A549 (cell line): Measurements from ENCODE around the gene CEP89. TPM values are rescaled to one million over a fixed set of nuclear protein-coding genes. Genes with fewer than 3 reads are reported as not detected.

Source experiments
- ATAC-seq, 2 experiments: fragments of 200-7000 bp in 1 of 2; fragments of >200 bp in 1 of 2; cut with Nextera tagmentation in 1 of 2; cut with Tn5 transposase in 1 of 2; 3 replicates each; pipeline versions ENCODE4 v1.8.0 to v1.9.1; 2018 to 2020; ENCODE audit warnings: mild to moderate bottlenecking in 1 of 2, moderate library complexity in 1 of 2
- CTCF ChIA-PET: fragments of 300-600 bp; sonication (Branson Sonifier 250); formaldehyde crosslinking; extraction: SDS; loops from one replicate; lab custom pipeline; 2021; ENCODE audit warnings: antibody characterized with exemption, inconsistent platforms; lab: Yijun Ruan, JAX
- POLR2A ChIA-PET: fragments of 350-600 bp; formaldehyde crosslinking; extraction: SDS; loops from one replicate; lab custom pipeline; 2021; ENCODE audit warnings: antibody characterized with exemption, inconsistent platforms; lab: Yijun Ruan, JAX
- DNase-seq, 2 experiments: peaks; one replicate each; pipeline versions ENCODE4 v3.0.0 to v3.0.0-alpha.2; 2011 to 2016; ENCODE audit warnings: low read depth in 1 of 2, low spot score in 1 of 2
- FAIRE-seq: peaks from 2 replicates; lab custom pipeline; 2011; peaks lifted over from hg19 to GRCh38; lab: Jason Lieb, UNC
- H3K27ac ChIP-seq, 2 experiments: fragments of >200 bp; sonication (Bioruptor Twin); formaldehyde crosslinking; 3 replicates each; pipeline ENCODE4 v1.5.1; 2016 to 2017
- H3K4me1 ChIP-seq: fragments of >200 bp; sonication (Bioruptor Twin); formaldehyde crosslinking; 3 replicates; pipeline ENCODE4 v1.6.1; 2016
- H3K4me2 ChIP-seq: fragments of >200 bp; sonication (Bioruptor Twin); formaldehyde crosslinking; 3 replicates; pipeline ENCODE4 v1.6.1; 2016
- H3K4me3 ChIP-seq: fragments of >200 bp; sonication (Bioruptor Twin); formaldehyde crosslinking; 3 replicates; pipeline ENCODE4 v1.5.1; 2016
- H3K9me3 ChIP-seq: fragments of >200 bp; sonication (Bioruptor Twin); formaldehyde crosslinking; 3 replicates; pipeline ENCODE4 v1.6.1; 2016
- CBX2 ChIP-seq: fragments of 200-600 bp; sonication (generic); IDR thresholded peaks from 2 replicates; pipeline ENCODE4 v1.6.1; 2016; ENCODE audit warnings: low read depth, mild to moderate bottlenecking, borderline replicate concordance
- ELK1 ChIP-seq: fragments of 150-350 bp; IDR thresholded peaks from 2 replicates; pipeline ENCODE4 v1.6.1; 2014; ENCODE audit warnings: low read depth, mild to moderate bottlenecking, low read length
- GATA3 ChIP-seq: IDR thresholded peaks from 2 replicates; pipeline ENCODE4 v1.6.1; 2012; ENCODE audit warnings: borderline replicate concordance
- WGBS: methylation state at CpG from one replicate; pipeline ENCODE4 v1.1.6; 2017; ENCODE audit errors: missing lambda C conversion rate; 5-methylcytosine and 5-hydroxymethylcytosine counted together
- polyA plus RNA-seq, 4 experiments: library from polyadenylated mRNA; depleted of rRNA in 3 of 4; stranded (reverse); fragments of >200 nt; fragmentation: RNase III in 1 of 4; extraction: RNeasy Plus Mini Kit Qiagen cat#74134 plus additional on column Dnase treatment in 1 of 4; gene quantifications; 2 replicates in 3 of 4; 3 replicates in 1 of 4; pipeline ENCODE4 v1.2.3, GENCODE V29; 2011 to 2017
- small RNA-seq, 6 experiments: library from RNA; depleted of rRNA; stranded (forward); fragments of <200 nt; gene quantifications; one replicate each; pipeline ENCODE3, GENCODE V24; 2012

Gene CEP89
- polyA plus RNA-seq, 2 of the 4 experiments (the other 2 are of a cell fraction), result 31.5 to 41.3 TPM

GRCh38 chr19:32828643-32829344 is 143.0 kb downstream of the CEP89 start:
- no peak for FAIRE-seq
- WGBS, result 87% methylated on average over 15 of the region's 15 CpGs
- TF ChIP-seq ELK1, result no peak
- H3K9me3 ChIP-seq, result no peaks in the 10 kb centered on the region
- no peak for DNase-seq
- no peaks in the 10 kb centered on the region for H3K4me1 ChIP-seq
- ChIA-PET POLR2A (no interaction called here), CTCF (interaction anchor here (0.6 to 1.5 kb wide), 3 partner anchors 10 to 147 kb away, joined by 3 to 4 read pairs (median 4); no protein-coding TSS in a partner anchor)
- H3K4me2 ChIP-seq, result no peak overlapping the region
- no peak overlapping the region for H3K27ac ChIP-seq
- no peak overlapping the region for H3K4me3 ChIP-seq
- ATAC-seq, result no peak

- Histone ChIP-seq H3K27ac (no peak overlapping the region), H3K4me2 (no peak overlapping the region), H3K4me3 (no peak overlapping the region), H3K9me3 (no peaks in the 10 kb centered on the region), H3K4me1 (no peaks in the 10 kb centered on the region)
- no peak for FAIRE-seq
- WGBS, result 75% methylated on average over 4 of the region's 4 CpGs
- no peak for DNase-seq
- no peak for TF ChIP-seq CBX2
- TF ChIP-seq GATA3, result no peak
- no peak for ATAC-seq
- ChIA-PET POLR2A (no interaction called here), CTCF (interaction anchor here (0.8 to 1.5 kb wide), 2 partner anchors 11 to 148 kb away, joined by 3 to 4 read pairs; no protein-coding TSS in a partner anchor)
Measured at GRCh38 chr19:32828139-32828538, 143.6 kb downstream of the CEP89 start.

Small RNA genes lying within 50 kb of the gene (small RNA-seq; reads per million reads assigned to genes)
- 0 to 0.43 (median 0) reads per million in 6 experiments for gene RN7SKP22

Other genes starting within 250 kb of the CEP89 start
- 0.50 and 1.3 TPM in 2 replicates for gene SLC7A9, start 102.2 kb downstream of the CEP89 start, polyA plus RNA-seq (2011; rRNA removed)
- 0.54 to 0.62 TPM (median 0.62 TPM) in 3 replicates for gene SLC7A9, start 102.2 kb downstream of the CEP89 start, polyA plus RNA-seq (2017; fragmentation: RNase III; extraction: RNeasy Plus Mini Kit Qiagen cat#74134 plus additional on column Dnase treatment)
- 14.4 and 15.9 TPM in 2 replicates for gene FAAP24, start 284 bp upstream of the CEP89 start, polyA plus RNA-seq (2011; rRNA removed)
- 14.2 to 15.1 TPM (median 15.0 TPM) in 3 replicates for gene FAAP24, start 284 bp upstream of the CEP89 start, polyA plus RNA-seq (2017; fragmentation: RNase III; extraction: RNeasy Plus Mini Kit Qiagen cat#74134 plus additional on column Dnase treatment)
- gene RHPN2, start 92.9 kb upstream of the CEP89 start, polyA plus RNA-seq (2011; rRNA removed), result 140 and 162 TPM in 2 replicates
- 55.4 to 68.1 TPM (median 60.5 TPM) in 3 replicates for gene RHPN2, start 92.9 kb upstream of the CEP89 start, polyA plus RNA-seq (2017; fragmentation: RNase III; extraction: RNeasy Plus Mini Kit Qiagen cat#74134 plus additional on column Dnase treatment)
- gene GPATCH1, start 109.2 kb upstream of the CEP89 start, polyA plus RNA-seq (2011; rRNA removed), result 19.0 and 24.2 TPM in 2 replicates
- gene GPATCH1, start 109.2 kb upstream of the CEP89 start, polyA plus RNA-seq (2017; fragmentation: RNase III; extraction: RNeasy Plus Mini Kit Qiagen cat#74134 plus additional on column Dnase treatment), result 12.1 to 15.4 TPM (median 13.9 TPM) in 3 replicates
- 0.04 and 0.07 TPM in 2 replicates for gene WDR88, start 160.2 kb upstream of the CEP89 start, polyA plus RNA-seq (2011; rRNA removed)
- gene WDR88, start 160.2 kb upstream of the CEP89 start, polyA plus RNA-seq (2017; fragmentation: RNase III; extraction: RNeasy Plus Mini Kit Qiagen cat#74134 plus additional on column Dnase treatment), result not detected in 3 replicates
- gene LRP3, start 222.4 kb upstream of the CEP89 start, polyA plus RNA-seq (2011; rRNA removed), result 10.9 and 16.1 TPM in 2 replicates
- 22.7 to 25.1 TPM (median 24.5 TPM) in 3 replicates for gene LRP3, start 222.4 kb upstream of the CEP89 start, polyA plus RNA-seq (2017; fragmentation: RNase III; extraction: RNeasy Plus Mini Kit Qiagen cat#74134 plus additional on column Dnase treatment)